ENCODE measurements around the gene BMP7. TPM values are rescaled to one million over a fixed set of nuclear protein-coding genes. Genes with fewer than 3 reads are reported as not detected.
"Not testable (repeated sequence)": the region's sequence is repeated elsewhere in the genome, so short reads cannot be mapped to it uniquely, and the experiment has no call there.

Gene BMP7
- total RNA-seq, 2 experiments from 2014 or later, result not detected

DNA sequence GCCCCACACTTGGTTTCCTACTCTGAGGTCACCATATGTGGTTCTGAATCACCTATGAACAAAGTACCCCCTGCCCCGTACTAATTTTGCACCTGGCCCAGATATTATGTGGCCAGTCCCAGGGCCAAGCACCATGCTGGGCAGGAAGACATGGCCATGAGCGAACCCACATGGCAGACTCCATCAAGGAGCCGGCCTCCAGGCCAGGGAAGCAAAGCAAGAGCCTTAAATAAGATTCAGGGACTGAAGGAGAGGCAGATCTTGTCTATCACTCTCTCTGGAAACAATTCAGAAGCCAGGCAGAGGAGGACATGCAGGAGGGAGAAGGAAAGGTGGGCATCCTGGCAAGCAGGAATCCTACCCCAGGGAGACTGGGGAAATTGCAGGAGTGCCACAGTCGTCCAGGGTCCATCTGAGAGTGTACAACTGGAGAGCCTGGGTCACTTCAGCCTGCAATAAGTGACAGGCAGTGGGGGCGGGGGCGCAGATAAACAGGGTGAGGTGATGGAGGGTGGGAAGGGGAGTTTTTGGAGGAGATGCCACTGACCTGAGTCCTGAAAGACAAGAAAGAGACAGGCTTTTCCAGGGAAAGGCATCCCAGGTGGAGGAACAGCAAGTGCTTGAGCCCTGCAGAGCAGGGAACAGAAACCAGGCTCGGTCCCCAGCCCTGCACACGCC, 2.1 kb upstream of the BMP7 start:
- peaks cover 75% of the 10 kb centered on the region for H3K27me3 Mint-ChIP-seq
- no peaks in the 10 kb centered on the region for H3K36me3 Mint-ChIP-seq (ENCODE audit: low read depth)
- H3K27ac Mint-ChIP-seq, result no peak overlapping the region
- peaks cover 3% of the 10 kb centered on the region for H3K4me1 Mint-ChIP-seq
- H3K4me3 Mint-ChIP-seq, result no peak overlapping the region
- H3K9me3 Mint-ChIP-seq, result no peaks in the 10 kb centered on the region
- ChIA-PET POLR2A (no interaction called here), CTCF (no interaction called here)
- no peak for DNase-seq

DNA sequence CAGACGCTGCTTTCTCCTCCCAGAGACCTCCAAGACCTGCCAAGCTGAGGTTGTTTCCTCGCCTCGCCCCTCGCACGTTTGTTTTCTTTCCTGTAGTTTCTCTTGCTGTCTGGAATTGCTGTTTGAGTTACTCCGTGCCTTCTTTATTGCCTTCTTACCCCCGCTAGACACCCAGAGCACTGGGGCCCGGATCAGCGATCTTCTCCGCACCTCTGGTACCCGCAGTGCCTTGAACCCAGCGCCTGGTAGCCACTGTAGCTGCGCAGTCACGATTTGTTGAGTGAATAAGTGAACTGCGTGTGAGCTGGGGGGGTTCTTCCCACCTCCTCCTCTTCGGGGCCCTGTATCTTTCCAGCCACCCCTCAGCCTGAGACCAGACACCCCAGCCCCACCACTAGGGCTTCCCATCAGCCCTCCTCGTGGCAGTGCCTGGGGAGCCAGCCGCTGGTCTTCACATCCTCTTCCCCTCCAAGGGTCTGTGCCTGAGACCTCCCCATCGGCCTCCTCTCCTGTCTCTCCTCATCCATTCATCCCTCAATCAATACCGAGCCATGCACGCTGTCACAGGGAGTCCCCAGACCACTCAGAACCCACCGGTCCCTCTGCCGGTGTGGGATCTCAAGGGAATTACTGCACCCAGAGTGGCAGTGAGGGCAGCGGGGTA, 849 bp upstream of the BMP7 start:
- Mint-ChIP-seq H3K4me3 (no peak overlapping the region), H3K27me3 (peaks cover 81% of the 10 kb centered on the region), H3K9me3 (no peaks in the 10 kb centered on the region), H3K36me3 (ENCODE audit: low read depth) (no peaks in the 10 kb centered on the region), H3K27ac (no peak overlapping the region), H3K4me1 (peaks cover 3% of the 10 kb centered on the region)
- ChIA-PET POLR2A (no interaction called here), CTCF (no interaction called here)
- no peak for DNase-seq

DNA sequence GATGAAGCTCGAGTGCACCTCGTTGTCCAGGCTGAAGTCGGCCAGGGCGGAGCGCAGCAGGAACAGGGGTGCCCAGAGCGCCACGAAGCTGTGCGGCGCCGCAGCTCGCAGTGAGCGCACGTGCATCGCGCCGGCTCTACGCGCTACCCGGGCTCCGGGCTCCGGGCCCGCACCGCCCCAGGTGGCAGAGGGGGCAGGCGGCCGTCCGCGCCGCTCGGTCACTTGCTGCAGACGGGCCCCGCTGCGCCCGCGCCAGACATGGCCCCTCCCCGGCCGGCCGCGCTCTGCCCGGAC, 497 bp downstream of the BMP7 start:
- Mint-ChIP-seq H3K4me3 (no peak overlapping the region), H3K27me3 (peaks cover 86% of the 10 kb centered on the region), H3K36me3 (ENCODE audit: low read depth) (no peaks in the 10 kb centered on the region), H3K27ac (no peak overlapping the region), H3K4me1 (peaks cover 3% of the 10 kb centered on the region), H3K9me3 (no peaks in the 10 kb centered on the region)
- ChIA-PET POLR2A (no interaction called here), CTCF (no interaction called here)
- no peak for DNase-seq

DNA sequence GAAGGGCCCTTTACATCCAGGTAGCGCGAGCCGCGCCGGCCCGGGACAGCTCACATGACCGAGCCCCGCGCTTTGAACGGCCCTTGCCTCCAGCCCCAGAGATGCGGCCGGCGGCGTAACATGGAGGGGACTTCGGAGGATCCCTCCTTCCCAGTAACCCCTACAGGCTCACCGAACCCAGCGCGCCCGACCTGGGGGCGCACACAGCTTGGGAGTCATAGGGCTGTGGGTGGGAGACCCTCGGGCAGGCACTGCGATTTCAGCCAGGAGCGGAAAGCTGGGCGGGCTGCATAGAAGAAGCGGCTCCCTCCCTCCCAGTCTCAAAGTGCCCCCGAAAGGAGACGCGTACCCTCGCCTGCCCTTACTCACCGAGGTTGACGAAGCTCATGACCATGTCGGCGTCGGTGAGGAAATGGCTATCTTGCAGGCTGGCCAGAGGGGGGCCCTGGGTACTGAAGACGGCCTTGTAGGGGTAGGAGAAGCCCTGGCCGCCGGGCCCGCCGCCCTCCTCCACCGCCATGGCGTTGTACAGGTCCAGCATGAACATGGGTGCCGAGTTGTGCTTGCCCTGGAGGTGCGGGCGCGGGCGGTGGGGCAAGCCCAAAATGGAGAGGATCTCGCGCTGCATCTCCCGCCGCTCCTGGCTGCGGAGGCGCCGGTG, 975 bp downstream of the BMP7 start:
- Mint-ChIP-seq H3K4me3 (no peak overlapping the region), H3K36me3 (ENCODE audit: low read depth) (no peaks in the 10 kb centered on the region), H3K4me1 (peaks cover 3% of the 10 kb centered on the region), H3K27me3 (peaks cover 88% of the 10 kb centered on the region), H3K27ac (no peak overlapping the region), H3K9me3 (no peaks in the 10 kb centered on the region)
- DNase-seq, result no peak
- POLR2A ChIA-PET, result no interaction called here
- CTCF ChIA-PET, result no interaction called here

DNA sequence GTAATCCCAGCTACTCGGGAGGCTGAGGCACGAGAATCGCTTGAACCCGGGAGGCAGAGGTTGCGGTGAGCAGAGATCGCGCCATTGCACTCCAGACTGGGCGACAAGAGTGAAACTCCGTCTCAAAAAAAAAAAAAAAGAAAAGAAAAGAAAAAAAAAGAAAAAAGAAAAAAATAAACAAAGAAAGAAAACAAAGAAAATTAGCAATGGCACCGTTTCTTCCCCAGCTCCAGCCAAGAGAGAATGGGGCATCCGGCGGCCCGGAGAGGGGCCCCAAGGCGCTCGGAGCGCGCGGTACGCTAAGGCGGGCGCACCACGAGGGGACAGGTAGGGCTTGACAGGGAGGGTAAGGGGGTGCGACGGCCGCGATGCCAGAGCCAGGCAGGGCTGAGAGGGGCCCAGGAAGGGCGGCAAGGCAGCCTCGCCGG, 1.5 kb downstream of the BMP7 start:
- H3K36me3 Mint-ChIP-seq (ENCODE audit: low read depth); H3K9me3 Mint-ChIP-seq; CTCF ChIA-PET; H3K27ac Mint-ChIP-seq; H3K4me1 Mint-ChIP-seq; DNase-seq; POLR2A ChIA-PET; H3K4me3 Mint-ChIP-seq: not testable (repeated sequence)
- H3K27me3 Mint-ChIP-seq, result peaks cover 87% of the 10 kb centered on the region

DNA sequence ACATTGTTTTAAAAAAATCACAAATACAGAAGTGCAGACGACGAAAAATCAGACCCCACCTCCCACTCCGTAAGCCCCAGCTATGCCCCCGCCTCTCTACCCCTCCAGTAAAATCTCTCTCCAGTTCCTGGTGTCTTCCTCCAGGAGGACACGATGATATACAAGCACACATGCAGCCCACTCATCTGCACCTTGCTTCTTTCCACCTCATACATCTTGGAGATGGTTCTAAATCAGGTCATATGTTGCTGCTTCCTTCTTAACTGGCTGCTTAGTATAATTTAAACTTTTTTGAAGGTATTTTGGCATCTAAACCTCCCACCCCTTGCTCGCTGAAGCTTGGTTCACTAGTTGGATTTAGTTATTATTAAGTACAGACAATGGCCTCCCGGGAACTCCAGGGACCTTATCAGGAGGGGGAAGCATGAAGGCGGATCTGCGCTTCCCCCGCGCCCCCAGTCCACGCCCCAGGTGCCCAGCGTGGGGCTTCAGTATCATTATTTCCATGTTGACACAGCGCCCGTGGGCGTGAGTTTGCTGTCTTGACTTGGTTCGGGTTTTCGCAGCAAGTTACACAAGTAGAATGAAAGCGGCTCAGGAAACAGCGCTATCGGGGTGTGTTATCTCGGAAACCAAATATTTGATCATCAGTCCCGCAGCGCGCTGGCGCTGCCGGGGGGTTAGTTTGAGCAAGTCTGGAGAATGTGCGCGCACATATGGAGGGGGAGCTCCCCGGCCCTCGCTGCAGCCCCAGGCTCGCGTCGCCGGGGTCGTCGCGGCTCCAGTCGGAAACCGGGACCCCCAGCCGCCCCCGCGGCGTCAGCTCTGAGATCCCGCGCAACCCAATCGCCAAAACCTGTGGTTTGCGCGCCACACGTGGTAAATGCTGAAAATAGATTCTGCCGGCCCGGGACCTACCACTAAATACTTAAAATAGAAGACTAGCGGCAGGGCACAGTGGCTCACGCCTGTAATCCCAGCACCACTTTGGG, 2.3 kb downstream of the BMP7 start:
- Mint-ChIP-seq H3K4me3 (no peak overlapping the region), H3K36me3 (ENCODE audit: low read depth) (no peaks in the 10 kb centered on the region), H3K27ac (no peak overlapping the region), H3K9me3 (no peaks in the 10 kb centered on the region), H3K4me1 (peaks cover 3% of the 10 kb centered on the region), H3K27me3 (peaks cover 87% of the 10 kb centered on the region)
- CTCF ChIA-PET, result no interaction called here
- no peak for DNase-seq
- POLR2A ChIA-PET, result no interaction called here

DNA sequence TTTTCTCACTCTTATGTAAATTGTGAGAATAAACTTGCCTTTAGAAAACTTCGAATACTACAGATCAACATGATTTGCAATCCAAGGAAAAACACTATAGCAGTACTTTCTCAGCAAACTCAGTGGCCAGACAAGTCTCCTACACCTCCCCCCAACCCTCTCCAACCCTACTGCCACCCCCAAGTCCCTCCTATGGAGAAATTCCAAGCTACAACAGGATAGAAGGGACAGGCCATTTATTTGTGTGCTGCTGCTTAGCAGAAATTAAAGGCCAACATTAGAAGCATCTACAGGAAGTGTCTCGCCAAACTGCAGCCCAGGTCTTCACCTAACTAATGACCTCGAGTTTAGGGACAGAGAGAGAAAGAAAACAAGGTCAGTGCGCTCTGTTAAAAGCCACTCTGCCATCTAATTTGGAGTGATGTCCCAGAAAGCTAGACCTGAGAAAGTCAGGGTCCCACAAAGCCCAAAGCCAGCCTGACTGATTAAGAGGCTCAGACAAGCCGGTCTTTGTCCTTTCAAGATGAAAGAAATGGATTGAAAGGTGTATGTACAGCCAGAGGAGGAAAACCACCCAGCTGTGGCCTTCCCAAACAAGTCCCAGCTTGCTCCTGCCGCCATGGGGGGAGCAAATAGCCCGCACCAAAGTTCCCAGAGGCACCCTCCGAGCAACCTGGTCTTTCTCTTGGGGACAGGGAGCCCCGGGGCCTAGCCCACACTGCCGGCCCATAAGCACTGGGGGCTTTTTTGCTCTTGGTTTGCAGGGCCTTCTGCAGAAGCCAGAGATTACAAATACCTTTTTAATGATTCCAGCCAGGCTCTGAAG, 3.4 kb downstream of the BMP7 start:
- Mint-ChIP-seq H3K36me3 (ENCODE audit: low read depth) (no peaks in the 10 kb centered on the region), H3K27me3 (peaks cover 86% of the 10 kb centered on the region), H3K4me1 (peaks cover 3% of the 10 kb centered on the region), H3K4me3 (no peak overlapping the region), H3K27ac (no peak overlapping the region), H3K9me3 (no peaks in the 10 kb centered on the region)
- DNase-seq, result no peak
- ChIA-PET POLR2A (no interaction called here), CTCF (no interaction called here)

DNA sequence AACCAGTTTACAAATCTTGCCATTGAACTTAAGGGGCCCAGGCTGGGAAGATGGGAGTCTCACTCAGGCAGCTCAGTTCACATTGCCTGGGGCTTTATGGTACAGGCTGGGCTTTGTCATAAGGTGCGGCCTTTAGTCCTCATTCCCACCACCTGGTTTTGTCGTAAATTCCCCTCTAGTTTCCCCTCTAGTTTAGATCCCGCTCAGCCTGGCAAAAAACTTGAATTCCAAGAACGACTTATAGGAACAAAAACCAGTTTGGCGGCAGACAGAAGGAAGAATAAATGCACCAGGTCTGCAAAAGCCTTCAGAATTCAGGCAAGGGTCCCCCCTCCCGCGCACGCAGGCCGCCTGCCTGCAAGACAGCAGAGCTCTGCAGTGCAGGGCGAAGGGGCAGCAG, 4.1 kb downstream of the BMP7 start:
- H3K36me3 Mint-ChIP-seq (ENCODE audit: low read depth), result no peaks in the 10 kb centered on the region
- CTCF ChIA-PET, result no interaction called here

DNA sequence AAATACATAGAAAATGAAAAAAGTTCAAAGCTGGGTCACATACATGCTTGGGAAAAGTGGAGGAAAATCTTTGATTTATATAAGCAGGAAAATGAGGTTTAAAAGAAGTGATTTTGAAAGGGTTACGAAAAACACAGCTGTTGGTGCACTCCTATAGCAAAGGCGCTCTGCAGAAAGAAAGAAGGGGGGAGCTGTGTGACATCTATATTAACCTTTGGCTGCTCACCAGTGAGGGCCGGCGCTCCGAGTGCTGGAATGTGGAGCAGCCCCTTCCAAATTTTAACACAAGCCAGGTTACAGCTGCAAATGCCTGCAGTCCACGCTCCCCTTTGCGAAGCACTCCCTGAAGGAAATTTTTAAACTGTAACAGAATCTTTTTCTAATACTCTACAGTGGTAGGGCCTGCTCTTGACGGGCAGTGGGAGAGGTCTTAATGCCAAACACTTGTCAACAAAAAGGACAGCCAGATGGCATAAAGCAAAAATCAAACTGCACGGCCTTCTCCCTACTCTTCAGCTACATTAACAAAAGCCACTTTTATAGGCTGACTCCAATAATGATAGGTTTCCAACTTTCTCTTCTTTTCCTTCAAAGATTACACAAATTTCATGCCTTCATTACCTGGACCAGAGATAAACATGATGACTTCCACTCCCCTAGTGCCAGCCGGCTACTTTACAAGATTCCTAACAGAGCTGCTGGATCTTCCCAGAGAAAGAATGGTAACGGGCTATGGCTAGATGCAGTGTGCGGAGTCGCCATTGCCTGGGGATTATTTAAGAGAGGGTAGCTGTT, 4.8 kb downstream of the BMP7 start:
- no peaks in the 10 kb centered on the region for H3K36me3 Mint-ChIP-seq (ENCODE audit: low read depth)
- no peak for DNase-seq
- H3K4me3 Mint-ChIP-seq, result no peak overlapping the region
- CTCF ChIA-PET, result no interaction called here
- H3K27ac Mint-ChIP-seq, result no peak overlapping the region
- peaks cover 82% of the 10 kb centered on the region for H3K27me3 Mint-ChIP-seq
- no peaks in the 10 kb centered on the region for H3K9me3 Mint-ChIP-seq
- no peaks in the 10 kb centered on the region for H3K4me1 Mint-ChIP-seq
- POLR2A ChIA-PET, result no interaction called here

More for the DNA sequence above, 4.1 kb downstream of the BMP7 start:
- H3K4me3 Mint-ChIP-seq, result no peak overlapping the region
- POLR2A ChIA-PET, result no interaction called here
- peaks cover 2% of the 10 kb centered on the region for H3K4me1 Mint-ChIP-seq
- H3K9me3 Mint-ChIP-seq, result no peaks in the 10 kb centered on the region
- H3K27me3 Mint-ChIP-seq, result peaks cover 86% of the 10 kb centered on the region
- H3K27ac Mint-ChIP-seq, result no peak overlapping the region
- DNase-seq, result no peak

DNA sequence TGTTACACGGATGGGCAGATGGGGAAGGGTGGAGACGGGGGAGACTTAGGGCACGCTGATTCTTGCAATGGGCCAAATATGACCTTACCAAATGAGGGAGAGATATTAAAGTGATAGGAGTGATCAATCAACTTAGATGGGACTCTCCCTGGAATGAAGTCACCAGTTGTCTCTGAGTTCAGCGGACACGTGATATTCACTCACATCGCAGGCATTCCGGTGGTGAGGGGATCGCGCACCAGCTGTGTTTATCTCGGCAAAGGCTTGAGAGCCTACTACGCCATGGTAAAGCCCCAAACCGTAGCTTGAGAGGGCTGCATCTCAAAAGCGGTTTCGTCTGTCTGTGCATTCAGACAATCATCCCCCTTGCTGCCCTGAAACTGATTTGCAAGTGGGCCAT, 5.5 kb downstream of the BMP7 start:
- POLR2A ChIA-PET, result no interaction called here
- H3K36me3 Mint-ChIP-seq (ENCODE audit: low read depth), result no peaks in the 10 kb centered on the region
- CTCF ChIA-PET, result no interaction called here
- no peaks in the 10 kb centered on the region for H3K9me3 Mint-ChIP-seq
- H3K27ac Mint-ChIP-seq, result no peak overlapping the region
- H3K4me3 Mint-ChIP-seq, result no peak overlapping the region
- H3K27me3 Mint-ChIP-seq, result peaks cover 83% of the 10 kb centered on the region
- DNase-seq, result no peak
- H3K4me1 Mint-ChIP-seq, result no peaks in the 10 kb centered on the region

DNA sequence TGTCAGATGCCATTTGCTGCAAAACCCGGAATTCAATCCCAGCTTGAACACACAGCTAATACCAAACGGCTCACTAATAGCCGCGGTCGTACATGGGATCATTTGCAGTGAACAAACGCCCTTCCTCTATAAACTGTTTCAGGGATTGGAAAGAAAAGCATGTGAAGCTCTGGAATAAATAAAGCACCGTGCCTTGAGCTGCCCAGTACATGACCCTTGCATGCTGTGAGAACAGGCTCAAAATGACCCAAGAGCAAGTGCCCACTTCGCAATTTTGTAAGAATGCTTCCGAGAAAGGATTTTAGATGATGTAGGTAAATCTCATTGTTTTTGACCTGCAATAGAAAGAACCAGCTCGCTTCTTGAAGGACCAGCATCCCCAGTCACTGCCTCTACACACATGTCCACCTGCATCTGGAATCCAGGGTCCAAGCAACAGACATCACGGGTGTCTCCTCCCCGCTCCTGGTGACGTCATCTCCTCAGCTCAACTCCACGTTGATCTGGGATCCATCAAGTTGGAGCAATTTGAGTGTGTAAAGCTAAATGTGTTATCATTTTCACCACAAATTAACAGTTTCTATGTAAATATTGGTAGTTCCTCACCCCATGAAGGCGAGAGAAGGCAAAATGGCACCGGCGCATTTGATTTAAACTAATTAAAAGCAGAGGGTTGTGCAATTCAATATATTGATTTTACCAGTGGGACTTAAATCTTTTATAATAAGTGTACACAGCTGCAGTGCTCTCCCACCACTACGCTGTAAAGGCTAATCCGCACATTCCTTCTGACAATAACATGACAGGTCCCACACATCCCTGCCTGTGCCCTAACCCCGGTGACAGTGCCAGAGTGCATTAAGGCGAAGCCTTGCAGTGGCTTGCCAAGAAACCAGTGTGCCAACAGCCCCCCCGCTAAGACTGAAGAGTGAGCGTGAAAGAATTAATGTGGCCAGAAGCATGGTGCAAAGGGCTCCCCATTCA, 6.2 kb downstream of the BMP7 start:
- no peak for DNase-seq
- no peaks in the 10 kb centered on the region for H3K9me3 Mint-ChIP-seq
- H3K36me3 Mint-ChIP-seq (ENCODE audit: low read depth), result no peaks in the 10 kb centered on the region
- ChIA-PET POLR2A (interaction anchor here (0.7 kb wide), 1 partner anchor 369 kb away, joined by 3 read pairs; no protein-coding TSS in a partner anchor), CTCF (no interaction called here)
- H3K27ac Mint-ChIP-seq, result no peak overlapping the region
- no peak overlapping the region for H3K4me3 Mint-ChIP-seq
- H3K4me1 Mint-ChIP-seq, result no peaks in the 10 kb centered on the region
- peaks cover 78% of the 10 kb centered on the region for H3K27me3 Mint-ChIP-seq
